Colonic mucosa (tissue), 4 donors: ENCODE measurements around the gene ANO8. TPM values are rescaled to one million over a fixed set of nuclear protein-coding genes. Genes with fewer than 3 reads are reported as not detected.
A peak's percentile ranks its signal among the peaks of the same experiment; 100 is the strongest.

Experiments
- DNase-seq: peaks from one replicate; pipeline ENCODE4 v3.0.0-alpha.2; 2020
- H3K27ac ChIP-seq: fragments of 200-600 bp; one replicate; pipeline ENCODE4 v1.8.0; 2021
- H3K27me3 ChIP-seq: fragments of 200-600 bp; one replicate; pipeline ENCODE4 v1.8.0; 2021
- H3K36me3 ChIP-seq: fragments of 200-600 bp; one replicate; pipeline ENCODE4 v1.8.0; 2021
- H3K4me1 ChIP-seq: fragments of 200-600 bp; one replicate; pipeline ENCODE4 v1.8.0; 2021; ENCODE audit warnings: mild to moderate bottlenecking
- H3K4me3 ChIP-seq: fragments of 200-600 bp; one replicate; pipeline ENCODE4 v1.8.0; 2021
- H3K9ac ChIP-seq, 2 donors: one replicate each; pipeline ENCODE4 v1.7.0; 2013; ENCODE audit warnings: control low read depth in 2 of 2, low read depth in 2 of 2, low read length in 2 of 2
- H3K9me3 ChIP-seq: fragments of 200-600 bp; one replicate; pipeline ENCODE4 v1.8.0; 2021
- CTCF ChIP-seq: fragments of 200-600 bp; IDR thresholded peaks from one replicate; pipeline ENCODE4 v1.8.0; 2022; ENCODE audit warnings: antibody characterized with exemption, mild to moderate bottlenecking
- intact Hi-C: fragments of 100-400 bp; cut with DNase I; formaldehyde crosslinking; loops from one replicate; pipeline ENCODE4 v1.14.1; 2022
- total RNA-seq, 2 donors: library from RNA; stranded (reverse); fragmentation: NEBNext Ultra II Directional in 1 of 2; extraction: Animal tissue kit (Norgen Biotek cat#: 25700) in 1 of 2; gene quantifications; one replicate each; pipeline ENCODE4 v1.2.1, GENCODE V29; 2021
- donor health status: healthy.
- donor health status: DM: no; HTN: no; CAD: no.
- donor health status: DM: no; HTN: no; CAD: no.

Gene ANO8
- total RNA-seq, 2 donors from 2014 or later: 8.9 to 13.7 TPM

GRCh38 chr19:17285415-17286135, 49.1 kb downstream of the ANO8 start:
- Histone ChIP-seq H3K4me1 (peaks cover 12% of the 10 kb centered on the region), H3K27ac (no peak overlapping the region), H3K9ac (no peak overlapping the region), H3K27me3 (peaks cover 8% of the 10 kb centered on the region), H3K4me3 (no peak overlapping the region), H3K9me3 (no peaks in the 10 kb centered on the region), H3K36me3 (no peaks in the 10 kb centered on the region)
- intact Hi-C loops: no loop called here
- no peak for TF ChIP-seq CTCF
- no peak for DNase-seq

- peaks cover 8% of the 10 kb centered on the region for H3K27me3 ChIP-seq
- no peak overlapping the region for H3K27ac ChIP-seq
- H3K4me1 ChIP-seq: peaks cover 12% of the 10 kb centered on the region
- H3K9ac ChIP-seq: no peak overlapping the region
- no peak for TF ChIP-seq CTCF
- H3K4me3 ChIP-seq: no peak overlapping the region
- no peaks in the 10 kb centered on the region for H3K36me3 ChIP-seq
- H3K9me3 ChIP-seq: no peaks in the 10 kb centered on the region
- DNase-seq: no peak
- intact Hi-C loops: loop anchor here (2.0 kb wide), 2 partner anchors 79 to 215 kb away; no protein-coding TSS in a partner anchor
Measured at GRCh38 chr19:17283504-17283996, 51.1 kb downstream of the ANO8 start.

GRCh38 chr19:17282488-17283125, 52.0 kb downstream of the ANO8 start:
- intact Hi-C loops: loop anchor here (2.0 kb wide), 2 partner anchors 78 to 214 kb away; no protein-coding TSS in a partner anchor
- Histone ChIP-seq H3K27ac (no peak overlapping the region), H3K36me3 (no peaks in the 10 kb centered on the region), H3K4me1 (peaks cover 12% of the 10 kb centered on the region), H3K4me3 (peak overlapping the region; percentile 24), H3K27me3 (peaks cover 8% of the 10 kb centered on the region), H3K9ac (peak overlapping the region in 1 of 2 donors; percentile 34), H3K9me3 (no peaks in the 10 kb centered on the region)
- peak; percentile 93 for TF ChIP-seq CTCF
- DNase-seq: peak; percentile 87

- TF ChIP-seq CTCF: no peak
- Histone ChIP-seq H3K27me3 (peaks cover 8% of the 10 kb centered on the region), H3K9ac (peak within 1 kb of the TSS in 1 of 2 donors; percentile 34), H3K4me1 (peaks cover 12% of the 10 kb centered on the region), H3K36me3 (no peaks in the 10 kb centered on the region), H3K4me3 (peak within 1 kb of the TSS; percentile 24), H3K27ac (no peak within 1 kb of the TSS), H3K9me3 (no peaks in the 10 kb centered on the region)
- intact Hi-C loops: loop anchor here (2.0 kb wide), 2 partner anchors 77 to 213 kb away; no protein-coding TSS in a partner anchor
- no peak for DNase-seq
Measured at GRCh38 chr19:17281391-17282304, 53.0 kb downstream of the ANO8 start, which contains the start of gene ANKLE1. Gene ANKLE1, plus strand, starts transcription at chr19:17281901. Its CDS starts 20 bp downstream, at chr19:17281921.

GRCh38 chr19:17279436-17279835, 55.2 kb downstream of the ANO8 start:
- no peak overlapping the region for H3K9ac ChIP-seq
- no peak overlapping the region for H3K4me3 ChIP-seq
- TF ChIP-seq CTCF: no peak
- no peak for DNase-seq
- H3K9me3 ChIP-seq: no peaks in the 10 kb centered on the region
- intact Hi-C loops: no loop called here
- H3K36me3 ChIP-seq: no peaks in the 10 kb centered on the region
- H3K4me1 ChIP-seq: peaks cover 12% of the 10 kb centered on the region
- H3K27ac ChIP-seq: no peak overlapping the region
- peaks cover 8% of the 10 kb centered on the region for H3K27me3 ChIP-seq
